DND-41 (cell line): ENCODE data around the gene PKN3.

ENCODE experiments used
- ATAC-seq: fragments of 200-7000 bp; cut with Tn5 transposase; 3 replicates; pipeline ENCODE4 v1.9.1; 2021; ENCODE audit warnings: low read depth; ENCODE audit not compliant: insufficient read depth
- DNase-seq: peaks from one replicate; pipeline ENCODE4 v3.0.0-alpha.2; 2020
- H2AFZ ChIP-seq: 2 replicates; pipeline ENCODE4 v1.6.0; 2012; ENCODE audit warnings: low read depth, low read length
- H3K27ac ChIP-seq: 2 replicates; pipeline ENCODE4 v1.5.1; 2012; ENCODE audit warnings: low read length, inconsistent platforms
- H3K27me3 ChIP-seq: fragments of 200-600 bp; sonication (generic); 2 replicates; pipeline ENCODE4 v1.6.0; 2012; ENCODE audit warnings: low read length, mild to moderate bottlenecking, inconsistent platforms; ENCODE audit not compliant: insufficient read depth, poor library complexity
- H3K36me3 ChIP-seq: 2 replicates; pipeline ENCODE4 v1.5.1; 2012; ENCODE audit warnings: low read length, inconsistent platforms; ENCODE audit not compliant: insufficient read depth
- H3K4me1 ChIP-seq: 2 replicates; pipeline ENCODE4 v1.5.1; 2012; ENCODE audit warnings: mild to moderate bottlenecking, low read length; ENCODE audit not compliant: insufficient read depth
- H3K4me2 ChIP-seq: 2 replicates; pipeline ENCODE4 v1.6.0; 2012; ENCODE audit warnings: mild to moderate bottlenecking, moderate library complexity, low read length, inconsistent platforms; ENCODE audit not compliant: insufficient read depth
- H3K4me3 ChIP-seq, 2 experiments: fragments of 200-600 bp in 1 of 2; shearing (Covaris generic) in 1 of 2; 2 replicates each; pipeline ENCODE4 v1.5.1; 2012 to 2016; ENCODE audit warnings: inconsistent platforms in 2 of 2, low read length in 2 of 2, mild to moderate bottlenecking in 2 of 2, low read depth in 1 of 2, moderate library complexity in 1 of 2
- H3K79me2 ChIP-seq: 2 replicates; pipeline ENCODE4 v1.6.0; 2012; ENCODE audit warnings: low read length, inconsistent platforms; ENCODE audit not compliant: insufficient read depth
- H3K9ac ChIP-seq: 2 replicates; pipeline ENCODE4 v1.6.0; 2012; ENCODE audit warnings: low read depth, mild to moderate bottlenecking, inconsistent platforms, low read length, moderate library complexity
- H3K9me3 ChIP-seq: 2 replicates; pipeline ENCODE4 v1.5.1; 2012; ENCODE audit warnings: low read length, moderate library complexity, mild to moderate bottlenecking, inconsistent platforms; ENCODE audit not compliant: insufficient read depth, severe bottlenecking
- H4K20me1 ChIP-seq: 2 replicates; pipeline ENCODE4 v1.6.0; 2012; ENCODE audit warnings: low read length; ENCODE audit not compliant: insufficient read depth
- EZH2 ChIP-seq: IDR thresholded peaks from 3 replicates; pipeline ENCODE4 v1.6.1; 2012; ENCODE audit warnings: borderline replicate concordance, low read depth, mild to moderate bottlenecking, moderate library complexity, low read length, inconsistent platforms; ENCODE audit not compliant: severe bottlenecking
- TF ChIP-seq, protein P1 (sequence below): IDR thresholded peaks from 2 replicates; pipeline ENCODE4 v1.5.1; 2012; ENCODE audit warnings: borderline replicate concordance, low read length, moderate library complexity, mild to moderate bottlenecking; ENCODE audit not compliant: poor library complexity, severe bottlenecking; ENCODE audit errors: extremely low read depth

PKN3 gene

DNA sequence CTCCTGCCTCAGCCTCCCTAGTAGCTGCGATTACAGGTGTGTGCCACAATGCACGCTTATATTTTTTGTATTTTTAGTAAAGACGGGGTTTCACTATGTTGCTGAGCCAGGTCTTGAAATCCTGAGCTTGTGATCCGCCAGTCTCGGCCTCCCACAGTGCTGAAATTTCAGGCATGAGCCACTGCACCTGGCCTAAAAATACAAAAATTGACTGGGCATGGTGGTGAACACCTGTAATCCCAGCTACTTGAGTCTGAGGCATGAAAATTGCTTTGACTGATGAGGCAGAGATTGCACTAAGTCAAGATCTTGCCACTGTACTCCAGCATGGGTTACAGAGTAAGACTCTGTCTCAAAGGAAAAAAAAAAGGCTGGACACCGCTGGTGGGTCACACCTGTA, 32.5 kb upstream of the PKN3 start:
- no peak for ATAC-seq

GRCh38 chr9:128675382-128675781, 26.9 kb upstream of the PKN3 start:
- DNase-seq (no peak), ATAC-seq (no peak)
- Histone ChIP-seq H3K9me3 (no peaks in the 10 kb centered on the region), H3K4me3 (no peak overlapping the region), H3K9ac (no peak overlapping the region), H3K27me3 (no peaks in the 10 kb centered on the region), H3K4me1 (no peaks in the 10 kb centered on the region), H4K20me1 (no peaks in the 10 kb centered on the region), H3K79me2 (no peaks in the 10 kb centered on the region), H2AFZ (no peak overlapping the region), H3K36me3 (no peaks in the 10 kb centered on the region), H3K27ac (no peak overlapping the region), H3K4me2 (no peak overlapping the region)
- TF ChIP-seq EZH2 = no peak
- TF ChIP-seq, protein P1, sequence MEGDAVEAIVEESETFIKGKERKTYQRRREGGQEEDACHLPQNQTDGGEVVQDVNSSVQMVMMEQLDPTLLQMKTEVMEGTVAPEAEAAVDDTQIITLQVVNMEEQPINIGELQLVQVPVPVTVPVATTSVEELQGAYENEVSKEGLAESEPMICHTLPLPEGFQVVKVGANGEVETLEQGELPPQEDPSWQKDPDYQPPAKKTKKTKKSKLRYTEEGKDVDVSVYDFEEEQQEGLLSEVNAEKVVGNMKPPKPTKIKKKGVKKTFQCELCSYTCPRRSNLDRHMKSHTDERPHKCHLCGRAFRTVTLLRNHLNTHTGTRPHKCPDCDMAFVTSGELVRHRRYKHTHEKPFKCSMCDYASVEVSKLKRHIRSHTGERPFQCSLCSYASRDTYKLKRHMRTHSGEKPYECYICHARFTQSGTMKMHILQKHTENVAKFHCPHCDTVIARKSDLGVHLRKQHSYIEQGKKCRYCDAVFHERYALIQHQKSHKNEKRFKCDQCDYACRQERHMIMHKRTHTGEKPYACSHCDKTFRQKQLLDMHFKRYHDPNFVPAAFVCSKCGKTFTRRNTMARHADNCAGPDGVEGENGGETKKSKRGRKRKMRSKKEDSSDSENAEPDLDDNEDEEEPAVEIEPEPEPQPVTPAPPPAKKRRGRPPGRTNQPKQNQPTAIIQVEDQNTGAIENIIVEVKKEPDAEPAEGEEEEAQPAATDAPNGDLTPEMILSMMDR = no peak

More for the DNA sequence above, 32.5 kb upstream of the PKN3 start:
- Histone ChIP-seq H3K27me3 (no peaks in the 10 kb centered on the region), H4K20me1 (no peaks in the 10 kb centered on the region), H2AFZ (no peak overlapping the region), H3K27ac (no peak overlapping the region), H3K4me1 (no peaks in the 10 kb centered on the region), H3K9me3 (no peaks in the 10 kb centered on the region), H3K9ac (no peak overlapping the region), H3K79me2 (no peaks in the 10 kb centered on the region), H3K36me3 (no peaks in the 10 kb centered on the region), H3K4me2 (no peak overlapping the region), H3K4me3 (no peak overlapping the region)
- no peak for TF ChIP-seq EZH2
- TF ChIP-seq, protein P1 = no peak
- DNase-seq = no peak

GRCh38 chr9:128677794-128678193, 24.5 kb upstream of the PKN3 start:
- no peaks in the 10 kb centered on the region for H4K20me1 ChIP-seq
- H3K79me2 ChIP-seq = no peaks in the 10 kb centered on the region
- H3K4me1 ChIP-seq = no peaks in the 10 kb centered on the region
- no peak overlapping the region for H3K27ac ChIP-seq
- H3K27me3 ChIP-seq = no peaks in the 10 kb centered on the region
- TF ChIP-seq, protein P1 = no peak
- no peak for TF ChIP-seq EZH2
- no peak overlapping the region for H2AFZ ChIP-seq
- H3K4me2 ChIP-seq = no peak overlapping the region
- H3K9me3 ChIP-seq = no peaks in the 10 kb centered on the region
- no peak overlapping the region for H3K9ac ChIP-seq
- no peaks in the 10 kb centered on the region for H3K36me3 ChIP-seq
- DNase-seq = no peak
- H3K4me3 ChIP-seq = no peak overlapping the region
- ATAC-seq = no peak
